Kidney (tissue), 14 donors: ENCODE measurements around the gene TMC2. TPM values are rescaled to one million over a fixed set of nuclear protein-coding genes. Genes with fewer than 3 reads are reported as not detected.
A peak's percentile ranks its signal among the peaks of the same experiment; 100 is the strongest.

ENCODE experiments used
- DNase-seq, 5 donors: peaks; one replicate each; pipeline ENCODE4 v3.0.0-alpha.2; 2013 to 2020
- FAIRE-seq: peaks from 2 replicates; lab custom pipeline; 2012; peaks lifted over from hg19 to GRCh38; lab: Jason Lieb, UNC
- H3K27ac ChIP-seq, 2 donors: one replicate each; pipeline ENCODE4 v1.7.0; 2013; ENCODE audit warnings: low read depth in 2 of 2, low read length in 2 of 2, inconsistent platforms in 1 of 2
- H3K27me3 ChIP-seq: one replicate; pipeline ENCODE4 v1.7.1; 2013; ENCODE audit warnings: low read length, inconsistent platforms; ENCODE audit not compliant: control insufficient read depth, insufficient read depth
- H3K36me3 ChIP-seq, 3 donors: one replicate each; pipeline versions ENCODE4 v1.7.0 to v1.7.1; 2013; ENCODE audit warnings: low read length in 3 of 3, control low read depth in 1 of 3, inconsistent platforms in 1 of 3; ENCODE audit not compliant: insufficient read depth in 3 of 3, control insufficient read depth in 2 of 3
- H3K4me1 ChIP-seq, 3 donors: one replicate each; pipeline versions ENCODE4 v1.7.0 to v1.7.1; 2013; ENCODE audit warnings: low read length in 3 of 3, inconsistent platforms in 1 of 3, low read depth in 1 of 3; ENCODE audit not compliant: control insufficient read depth in 2 of 3, insufficient read depth in 2 of 3
- H3K4me3 ChIP-seq, 3 donors: one replicate each; pipeline versions ENCODE4 v1.7.0 to v1.8.1; 2013; ENCODE audit warnings: low read length in 3 of 3, control low read depth in 1 of 3, inconsistent platforms in 1 of 3
- H3K9ac ChIP-seq, 3 donors: one replicate each; pipeline versions ENCODE4 v1.7.0 to v1.7.1; 2013; ENCODE audit warnings: low read length in 3 of 3, control low read depth in 1 of 3, inconsistent platforms in 1 of 3
- H3K9me3 ChIP-seq, 3 donors: one replicate each; pipeline versions ENCODE4 v1.7.0 to v1.7.1; 2013; ENCODE audit warnings: low read length in 3 of 3, control low read depth in 1 of 3, inconsistent platforms in 1 of 3; ENCODE audit not compliant: control insufficient read depth in 2 of 3, insufficient read depth in 1 of 3
- intact Hi-C: fragments of 100-400 bp; cut with DNase I; formaldehyde crosslinking; loops from one replicate; pipeline ENCODE4 v1.11.1; 2022
- polyA plus RNA-seq: library from polyadenylated mRNA; stranded (reverse); fragments of 350-450 nt; fragmentation: Illumina TruSeq; extraction: RNeasy Lipid Tissue Mini Kit (QIAGEN cat#74804); gene quantifications from one replicate; pipeline ENCODE4 v1.2.3, GENCODE V29; 2014; ENCODE audit warnings: low read depth, low replicate concordance; ENCODE audit not compliant: insufficient read depth
- total RNA-seq: library from RNA; stranded (reverse); fragmentation: NEBNext Ultra II Directional; extraction: Animal tissue kit (Norgen Biotek cat#: 25700); gene quantifications from one replicate; pipeline ENCODE4 v1.2.1, GENCODE V29; 2021
- TF ChIP-seq, protein P1 (sequence below): IDR thresholded peaks from 3 replicates; pipeline ENCODE4 v1.5.1; 2012; ENCODE audit warnings: mild to moderate bottlenecking, moderate library complexity, borderline replicate concordance; ENCODE audit not compliant: insufficient read depth; ENCODE audit errors: extremely low read depth
- donor health status: control.
- donor health status: control.
- donor health status: control.
- donor health status: control.
- donor health status: control.
- donor health status: DM: yes; HTN: yes; CAD: no.
- donor health status: Normal renal cell carcinoma (clear cell type).

Gene TMC2
- total and polyA plus RNA-seq, 2 donors from 2014 or later = not detected

DNA sequence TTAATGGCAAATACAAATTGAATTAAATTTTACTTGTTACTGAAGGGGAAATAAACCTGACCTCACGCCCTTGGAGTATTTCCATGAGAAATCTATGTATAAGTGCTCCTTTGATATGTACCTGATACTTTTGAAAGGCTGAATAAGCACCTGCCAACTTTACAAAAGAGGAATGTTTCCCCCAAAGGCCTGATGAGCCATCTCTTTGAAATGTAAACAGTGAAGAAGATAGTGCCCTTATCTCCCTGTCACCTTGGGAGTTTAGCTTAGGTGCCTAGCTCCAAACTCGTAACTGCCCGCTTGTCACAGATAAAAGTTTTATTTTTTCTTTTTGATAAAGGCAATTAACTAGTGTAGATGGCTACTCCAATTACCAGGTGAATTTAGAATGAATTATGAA, 26.6 kb upstream of the TMC2 start:
- Histone ChIP-seq H3K4me1 (peaks cover 0 to 7% (median 0%) of the 10 kb centered on the region in 3 donors), H3K9ac (no peak overlapping the region), H3K4me3 (peak overlapping the region in 1 of 3 donors; percentile 8), H3K27ac (no peak overlapping the region), H3K36me3 (no peaks in the 10 kb centered on the region), H3K27me3 (no peaks in the 10 kb centered on the region), H3K9me3 (no peaks in the 10 kb centered on the region)
- TF ChIP-seq, protein P1, sequence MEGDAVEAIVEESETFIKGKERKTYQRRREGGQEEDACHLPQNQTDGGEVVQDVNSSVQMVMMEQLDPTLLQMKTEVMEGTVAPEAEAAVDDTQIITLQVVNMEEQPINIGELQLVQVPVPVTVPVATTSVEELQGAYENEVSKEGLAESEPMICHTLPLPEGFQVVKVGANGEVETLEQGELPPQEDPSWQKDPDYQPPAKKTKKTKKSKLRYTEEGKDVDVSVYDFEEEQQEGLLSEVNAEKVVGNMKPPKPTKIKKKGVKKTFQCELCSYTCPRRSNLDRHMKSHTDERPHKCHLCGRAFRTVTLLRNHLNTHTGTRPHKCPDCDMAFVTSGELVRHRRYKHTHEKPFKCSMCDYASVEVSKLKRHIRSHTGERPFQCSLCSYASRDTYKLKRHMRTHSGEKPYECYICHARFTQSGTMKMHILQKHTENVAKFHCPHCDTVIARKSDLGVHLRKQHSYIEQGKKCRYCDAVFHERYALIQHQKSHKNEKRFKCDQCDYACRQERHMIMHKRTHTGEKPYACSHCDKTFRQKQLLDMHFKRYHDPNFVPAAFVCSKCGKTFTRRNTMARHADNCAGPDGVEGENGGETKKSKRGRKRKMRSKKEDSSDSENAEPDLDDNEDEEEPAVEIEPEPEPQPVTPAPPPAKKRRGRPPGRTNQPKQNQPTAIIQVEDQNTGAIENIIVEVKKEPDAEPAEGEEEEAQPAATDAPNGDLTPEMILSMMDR = no peak
- no peak for DNase-seq
- intact Hi-C loops = no loop called here
- no peak for FAIRE-seq

DNA sequence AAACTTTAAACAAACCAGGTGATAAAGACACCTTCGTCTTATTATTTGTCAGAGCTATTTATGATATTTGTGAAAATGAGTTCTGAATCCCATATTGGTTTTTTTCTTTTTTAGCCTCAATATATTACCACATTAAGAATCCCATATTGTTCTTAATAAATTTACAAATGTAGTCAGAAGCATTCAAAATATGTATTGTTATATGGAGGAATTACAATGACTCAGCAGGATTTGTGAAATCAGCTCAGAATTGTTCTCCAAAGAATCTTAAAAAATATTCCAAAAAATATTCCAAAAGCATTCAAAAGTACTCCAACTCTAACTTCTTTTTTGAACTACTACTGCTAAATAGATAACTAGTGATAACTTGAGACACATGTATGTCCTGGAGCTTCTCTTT, 21.2 kb upstream of the TMC2 start:
- H3K36me3 ChIP-seq = no peaks in the 10 kb centered on the region
- no peak overlapping the region for H3K9ac ChIP-seq
- intact Hi-C loops = no loop called here
- no peaks in the 10 kb centered on the region for H3K27me3 ChIP-seq
- TF ChIP-seq, protein P1 = no peak
- peaks cover 0 to 1% (median 0%) of the 10 kb centered on the region in 3 donors for H3K9me3 ChIP-seq
- DNase-seq (no peak), FAIRE-seq (no peak)
- H3K4me1 ChIP-seq = no peaks in the 10 kb centered on the region
- no peak overlapping the region for H3K4me3 ChIP-seq
- H3K27ac ChIP-seq = no peak overlapping the region

GRCh38 chr20:2516399-2516798, 20.0 kb upstream of the TMC2 start:
- H3K36me3 ChIP-seq = no peaks in the 10 kb centered on the region
- H3K27ac ChIP-seq = no peak overlapping the region
- H3K4me1 ChIP-seq = no peaks in the 10 kb centered on the region
- FAIRE-seq (no peak), DNase-seq (no peak)
- no peaks in the 10 kb centered on the region for H3K27me3 ChIP-seq
- intact Hi-C loops = no loop called here
- H3K4me3 ChIP-seq = no peak overlapping the region
- H3K9me3 ChIP-seq = peaks cover 0 to 1% (median 0%) of the 10 kb centered on the region in 3 donors
- TF ChIP-seq, protein P1 = no peak
- H3K9ac ChIP-seq = no peak overlapping the region

- no peak for DNase-seq
- no peaks in the 10 kb centered on the region for H3K36me3 ChIP-seq
- FAIRE-seq = no peak
- H3K9ac ChIP-seq = no peak overlapping the region
- TF ChIP-seq, protein P1 = no peak
- peaks cover 0 to 1% (median 0%) of the 10 kb centered on the region in 3 donors for H3K9me3 ChIP-seq
- H3K27ac ChIP-seq = no peak overlapping the region
- no peaks in the 10 kb centered on the region for H3K27me3 ChIP-seq
- no peaks in the 10 kb centered on the region for H3K4me1 ChIP-seq
- no peak overlapping the region for H3K4me3 ChIP-seq
- intact Hi-C loops = no loop called here
Observed at GRCh38 chr20:2518096-2518495, 18.3 kb upstream of the TMC2 start.
